OCI-LY3 (cell line): Measurements from ENCODE around the gene FBXO34.

Experiments
- H2AFZ ChIP-seq: fragments of 200-600, 300-600 bp; shearing (Covaris generic); 2 replicates; pipeline ENCODE4 v1.6.0; 2014; ENCODE audit warnings: antibody characterized with exemption, low read depth, low read length
- H3K27ac ChIP-seq: fragments of 200-600, 300-600 bp; sonication (generic); 2 replicates; pipeline ENCODE4 v1.5.1; 2014; ENCODE audit warnings: mild to moderate bottlenecking, low read length, moderate library complexity, mixed read lengths
- H3K27me3 ChIP-seq: fragments of 200-600, 300-600 bp; sonication (generic); 2 replicates; pipeline ENCODE4 v1.6.1; 2014; ENCODE audit warnings: low read depth, low read length, mixed read lengths
- H3K36me3 ChIP-seq: fragments of 200-600, 300-600 bp; sonication (generic); replicated peaks from 2 replicates; pipeline ENCODE3; 2014; ENCODE audit warnings: low read depth, low read length, mixed read lengths
- H3K4me1 ChIP-seq: fragments of 300-600, 200-600 bp; sonication (generic); 2 replicates; pipeline ENCODE4 v1.6.1; 2014; ENCODE audit warnings: low read length, mixed read lengths
- H3K4me2 ChIP-seq: fragments of 200-600, 300-600 bp; sonication (generic); 2 replicates; pipeline ENCODE4 v1.6.1; 2014; ENCODE audit warnings: low read length, mixed read lengths
- H3K4me3 ChIP-seq: fragments of 300-600, 200-600 bp; sonication (generic); 2 replicates; pipeline ENCODE4 v1.5.1; 2014; ENCODE audit warnings: antibody characterized with exemption, mild to moderate bottlenecking, low read length, moderate library complexity
- H3K79me2 ChIP-seq: fragments of 300-600, 200-600 bp; shearing (Covaris generic); 2 replicates; pipeline ENCODE4 v1.6.1; 2014; ENCODE audit warnings: mild to moderate bottlenecking, low read length, mixed read lengths
- H3K9ac ChIP-seq: fragments of 300-600, 200-600 bp; shearing (Covaris generic); 2 replicates; pipeline ENCODE4 v1.6.0; 2014; ENCODE audit warnings: mild to moderate bottlenecking, low read length, moderate library complexity
- H3K9me3 ChIP-seq: fragments of 200-600, 300-600 bp; shearing (Covaris generic); 2 replicates; pipeline ENCODE4 v1.6.1; 2014; ENCODE audit warnings: low read length, mixed read lengths; ENCODE audit not compliant: insufficient read depth
- H4K20me1 ChIP-seq: fragments of 200-600, 300-600 bp; sonication (generic); 2 replicates; pipeline ENCODE4 v1.6.1; 2016; ENCODE audit warnings: low read length, mixed read lengths; ENCODE audit not compliant: insufficient read depth
- EZH2phosphoT487 ChIP-seq: fragments of 200-600 bp; shearing (Covaris generic); IDR thresholded peaks from 2 replicates; pipeline ENCODE4 v1.6.1; 2018; ENCODE audit warnings: antibody characterized with exemption, mixed run types, low read depth
- TF ChIP-seq, protein P1 (sequence below): fragments of 200-600, 300-600 bp; sonication (generic); IDR thresholded peaks from 2 replicates; pipeline ENCODE4 v1.5.1; 2014; ENCODE audit warnings: antibody characterized with exemption, low read length, low read depth

Gene FBXO34

DNA sequence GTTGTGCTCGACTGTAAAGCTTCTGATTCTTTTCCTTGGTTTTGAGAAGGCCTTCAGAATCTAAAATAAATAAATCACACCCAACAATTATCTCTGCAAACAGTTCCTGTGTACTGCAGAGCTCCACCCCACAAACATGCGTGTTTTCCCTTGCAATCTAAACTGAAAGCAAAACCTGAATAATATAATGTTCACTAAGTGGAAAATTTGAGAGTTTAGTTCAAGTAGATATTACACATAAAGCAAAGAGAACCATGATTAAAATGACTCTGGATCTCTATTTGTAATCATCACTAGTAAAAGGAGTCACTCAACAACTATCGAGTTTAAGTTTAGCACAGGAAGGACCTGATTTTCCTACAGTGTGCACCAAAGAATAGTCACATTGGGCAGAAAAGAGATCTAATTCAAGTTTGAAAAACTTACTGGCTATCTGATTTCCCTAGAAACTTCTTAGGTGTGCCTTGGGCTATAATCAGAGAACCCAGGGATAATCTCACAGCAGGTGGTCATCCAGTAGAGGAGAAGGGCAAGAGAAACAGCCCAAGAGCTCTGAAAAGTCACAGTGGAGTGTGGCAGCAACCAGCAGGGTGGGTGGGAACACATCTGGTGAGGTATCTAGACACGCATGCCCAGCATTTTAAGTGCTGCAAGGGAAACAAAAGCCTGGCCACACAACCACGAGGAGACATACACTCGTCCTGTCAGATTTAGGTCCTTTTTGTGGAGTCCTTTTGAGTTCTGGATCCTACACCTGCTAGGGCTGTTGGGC is 115.0 kb downstream of the FBXO34 start:
- H3K4me2 ChIP-seq, result no peak overlapping the region
- H3K9me3 ChIP-seq, result no peaks in the 10 kb centered on the region
- H3K36me3 ChIP-seq, result peaks cover 8% of the 10 kb centered on the region
- H3K9ac ChIP-seq, result no peak overlapping the region
- no peaks in the 10 kb centered on the region for H3K27me3 ChIP-seq
- H2AFZ ChIP-seq, result no peak overlapping the region
- TF ChIP-seq, protein P1, sequence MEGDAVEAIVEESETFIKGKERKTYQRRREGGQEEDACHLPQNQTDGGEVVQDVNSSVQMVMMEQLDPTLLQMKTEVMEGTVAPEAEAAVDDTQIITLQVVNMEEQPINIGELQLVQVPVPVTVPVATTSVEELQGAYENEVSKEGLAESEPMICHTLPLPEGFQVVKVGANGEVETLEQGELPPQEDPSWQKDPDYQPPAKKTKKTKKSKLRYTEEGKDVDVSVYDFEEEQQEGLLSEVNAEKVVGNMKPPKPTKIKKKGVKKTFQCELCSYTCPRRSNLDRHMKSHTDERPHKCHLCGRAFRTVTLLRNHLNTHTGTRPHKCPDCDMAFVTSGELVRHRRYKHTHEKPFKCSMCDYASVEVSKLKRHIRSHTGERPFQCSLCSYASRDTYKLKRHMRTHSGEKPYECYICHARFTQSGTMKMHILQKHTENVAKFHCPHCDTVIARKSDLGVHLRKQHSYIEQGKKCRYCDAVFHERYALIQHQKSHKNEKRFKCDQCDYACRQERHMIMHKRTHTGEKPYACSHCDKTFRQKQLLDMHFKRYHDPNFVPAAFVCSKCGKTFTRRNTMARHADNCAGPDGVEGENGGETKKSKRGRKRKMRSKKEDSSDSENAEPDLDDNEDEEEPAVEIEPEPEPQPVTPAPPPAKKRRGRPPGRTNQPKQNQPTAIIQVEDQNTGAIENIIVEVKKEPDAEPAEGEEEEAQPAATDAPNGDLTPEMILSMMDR, result no peak
- TF ChIP-seq EZH2phosphoT487, result no peak
- H3K4me1 ChIP-seq, result peaks cover 3% of the 10 kb centered on the region
- H3K79me2 ChIP-seq, result no peaks in the 10 kb centered on the region
- no peaks in the 10 kb centered on the region for H4K20me1 ChIP-seq
- H3K27ac ChIP-seq, result no peak overlapping the region
- no peak overlapping the region for H3K4me3 ChIP-seq

GRCh38 chr14:55387121-55387520 is 115.9 kb downstream of the FBXO34 start:
- Histone ChIP-seq H3K27ac (no peak overlapping the region), H3K36me3 (peaks cover 3% of the 10 kb centered on the region), H4K20me1 (no peaks in the 10 kb centered on the region), H3K4me2 (no peak overlapping the region), H3K4me1 (no peaks in the 10 kb centered on the region), H3K9me3 (no peaks in the 10 kb centered on the region), H3K79me2 (no peaks in the 10 kb centered on the region), H2AFZ (no peak overlapping the region), H3K4me3 (no peak overlapping the region), H3K27me3 (no peaks in the 10 kb centered on the region), H3K9ac (no peak overlapping the region)
- TF ChIP-seq EZH2phosphoT487, result no peak
- TF ChIP-seq, protein P1, result no peak

DNA sequence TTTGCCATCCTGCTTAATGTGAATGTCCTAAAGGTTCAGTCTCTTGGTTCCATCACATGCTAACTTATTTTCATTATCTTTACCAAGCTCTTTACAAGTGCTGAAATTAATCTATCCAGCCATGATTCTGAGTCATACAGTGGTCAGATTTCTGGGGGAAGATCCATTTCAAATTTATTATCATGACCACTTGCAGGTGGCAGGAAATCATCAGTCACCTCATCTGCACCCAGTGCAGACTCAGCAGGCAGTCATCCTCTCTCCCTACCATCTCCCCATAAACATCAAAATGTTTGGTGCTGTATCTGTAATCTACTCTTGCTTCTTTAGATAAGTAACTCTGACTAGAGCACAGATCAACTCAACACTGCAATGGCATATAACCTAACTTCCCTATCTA is 116.9 kb downstream of the FBXO34 start:
- Histone ChIP-seq H3K79me2 (no peaks in the 10 kb centered on the region), H3K4me2 (no peak overlapping the region), H3K4me3 (no peak overlapping the region), H4K20me1 (no peaks in the 10 kb centered on the region), H3K9me3 (no peaks in the 10 kb centered on the region), H3K27me3 (no peaks in the 10 kb centered on the region), H3K36me3 (peaks cover 3% of the 10 kb centered on the region), H3K27ac (no peak overlapping the region), H2AFZ (no peak overlapping the region), H3K4me1 (no peaks in the 10 kb centered on the region), H3K9ac (no peak overlapping the region)
- TF ChIP-seq EZH2phosphoT487, result no peak
- TF ChIP-seq, protein P1, result no peak

- H3K4me1 ChIP-seq, result no peaks in the 10 kb centered on the region
- no peak overlapping the region for H3K4me2 ChIP-seq
- H3K4me3 ChIP-seq, result no peak overlapping the region
- H3K27me3 ChIP-seq, result no peaks in the 10 kb centered on the region
- H3K9ac ChIP-seq, result no peak overlapping the region
- TF ChIP-seq EZH2phosphoT487, result no peak
- TF ChIP-seq, protein P1, result no peak
- no peaks in the 10 kb centered on the region for H3K79me2 ChIP-seq
- H4K20me1 ChIP-seq, result no peaks in the 10 kb centered on the region
- H3K9me3 ChIP-seq, result no peaks in the 10 kb centered on the region
- H3K27ac ChIP-seq, result no peak overlapping the region
- H3K36me3 ChIP-seq, result peaks cover 3% of the 10 kb centered on the region
- no peak overlapping the region for H2AFZ ChIP-seq
Observed at GRCh38 chr14:55389330-55389729, 118.1 kb downstream of the FBXO34 start.
